IPS-11a (cell line): ENCODE data around the gene PRKCA.
"Not testable (repeated sequence)": the region's sequence is repeated elsewhere in the genome, so short reads cannot be mapped to it uniquely, and the experiment has no call there.

Experiments
- H3K4me3 ChIP-seq: one replicate; pipeline ENCODE4 v1.5.1; 2013; ENCODE audit warnings: low read depth, low read length, control low read depth

Gene PRKCA

GRCh38 chr17:66324381-66325004, 22.1 kb downstream of the PRKCA start:
- not testable (repeated sequence) for H3K4me3 ChIP-seq

DNA sequence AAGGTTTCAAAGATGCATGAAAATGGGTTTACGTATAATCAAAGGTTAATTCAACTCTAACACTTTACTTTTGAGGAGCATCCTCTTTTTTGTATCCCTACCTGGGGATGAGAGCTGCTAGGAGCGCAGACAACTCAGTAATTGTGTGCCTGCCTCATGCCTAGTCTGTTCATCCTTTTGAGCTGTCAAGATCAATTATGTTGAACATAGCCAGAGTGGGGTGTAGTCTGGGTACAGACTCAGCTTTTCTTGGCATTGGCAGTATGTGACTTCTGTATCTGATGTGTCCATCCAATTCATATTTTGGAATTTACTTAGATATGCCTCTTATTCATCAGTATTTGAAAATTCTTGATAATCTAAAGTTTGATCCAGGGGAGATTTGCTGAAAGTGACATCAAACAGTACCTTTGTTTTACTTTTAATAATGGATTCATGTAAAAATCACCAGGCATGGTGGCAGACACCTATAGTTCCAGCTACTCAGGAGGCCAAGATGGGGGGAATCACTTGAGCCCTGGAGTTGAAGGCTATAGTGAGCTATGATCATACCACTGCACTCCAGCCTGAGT, 24.1 kb downstream of the PRKCA start:
- H3K4me3 ChIP-seq, result no peak overlapping the region

GRCh38 chr17:66330646-66331037, 28.2 kb downstream of the PRKCA start:
- no peak overlapping the region for H3K4me3 ChIP-seq

DNA sequence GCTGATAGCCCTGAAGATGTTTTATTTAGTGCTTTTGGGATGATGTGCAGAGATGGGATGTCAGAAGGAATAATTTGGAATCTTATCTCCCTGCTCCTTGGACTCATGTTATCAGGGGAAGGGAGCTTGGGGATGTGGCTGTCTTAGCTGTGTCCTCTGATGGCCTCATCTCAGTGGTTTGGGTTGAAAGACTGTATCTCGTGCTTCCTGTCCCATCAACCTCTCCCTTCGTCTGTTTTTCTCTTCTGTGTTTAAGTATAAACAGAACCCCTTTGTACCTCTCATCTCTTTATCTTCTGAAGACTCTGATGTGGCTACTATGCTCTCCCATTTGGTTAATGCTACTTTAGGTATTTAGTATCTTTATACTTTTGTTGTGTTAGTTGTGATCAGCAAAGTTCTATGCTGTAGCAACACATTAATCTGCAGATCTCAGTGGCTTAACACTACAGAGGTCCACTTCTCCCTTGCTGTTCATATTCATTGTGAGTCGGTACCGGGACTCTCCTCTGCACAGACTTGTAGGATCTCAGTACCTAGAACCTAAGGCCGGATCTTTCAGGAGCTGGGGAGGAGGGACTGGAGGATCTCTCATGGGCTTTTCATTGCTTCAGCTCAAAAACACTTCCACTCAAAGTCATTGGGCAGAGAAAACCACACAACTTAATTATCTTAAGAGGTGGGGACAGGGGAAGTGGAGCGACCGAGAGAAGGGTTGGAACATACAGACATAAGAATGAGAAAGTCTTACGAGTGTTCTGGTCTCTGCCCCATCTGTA, 28.8 kb downstream of the PRKCA start:
- no peak overlapping the region for H3K4me3 ChIP-seq

DNA sequence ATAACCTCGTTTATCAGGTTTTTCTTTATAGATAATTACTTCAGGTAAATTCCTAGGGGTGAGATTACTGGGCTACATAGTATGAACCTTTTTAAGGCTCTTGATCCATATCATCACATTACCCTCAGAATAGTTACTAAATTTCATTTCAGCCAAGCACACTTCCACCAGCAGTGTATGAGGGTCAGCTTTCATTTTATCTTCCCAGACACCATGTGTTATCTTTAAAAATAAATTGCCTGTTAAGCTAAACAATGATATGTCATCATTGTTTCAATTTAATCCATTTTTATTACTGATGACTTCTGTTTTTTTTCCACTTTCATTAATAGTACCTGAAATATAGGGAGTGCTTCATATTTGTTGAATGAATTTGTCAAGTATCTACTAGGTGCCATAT, 33.4 kb downstream of the PRKCA start:
- no peak overlapping the region for H3K4me3 ChIP-seq

- H3K4me3 ChIP-seq, result no peak overlapping the region
Observed at GRCh38 chr17:66337268-66337667, 34.9 kb downstream of the PRKCA start.

- H3K4me3 ChIP-seq, result no peak overlapping the region
Observed at GRCh38 chr17:66337866-66338485, 35.6 kb downstream of the PRKCA start.

- no peak overlapping the region for H3K4me3 ChIP-seq
Observed at GRCh38 chr17:66338937-66339336, 36.5 kb downstream of the PRKCA start.

GRCh38 chr17:66339561-66339960, 37.1 kb downstream of the PRKCA start:
- no peak overlapping the region for H3K4me3 ChIP-seq

GRCh38 chr17:66340720-66341119, 38.3 kb downstream of the PRKCA start:
- H3K4me3 ChIP-seq, result no peak overlapping the region

DNA sequence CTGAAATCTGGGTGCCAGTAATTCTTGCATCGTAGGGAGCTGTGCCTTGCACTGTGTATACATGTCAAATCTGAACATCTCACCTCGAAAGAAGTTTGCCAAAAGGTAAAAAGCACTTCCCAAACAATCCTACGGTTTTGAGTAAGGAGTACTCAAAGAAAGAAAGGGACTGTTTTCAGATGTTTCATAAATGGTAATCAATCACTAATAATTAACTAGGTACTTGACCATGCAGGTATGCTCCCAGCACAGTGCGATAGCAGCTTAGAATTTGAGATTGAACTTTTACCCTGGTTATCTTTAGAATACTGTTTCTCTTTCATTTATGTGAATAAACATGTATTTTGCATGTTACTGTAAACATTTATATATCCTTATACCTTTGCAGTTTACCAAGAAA, 39.0 kb downstream of the PRKCA start:
- no peak overlapping the region for H3K4me3 ChIP-seq

GRCh38 chr17:66342263-66342662, 39.9 kb downstream of the PRKCA start:
- H3K4me3 ChIP-seq, result not testable (repeated sequence)

- H3K4me3 ChIP-seq, result no peak overlapping the region
Observed at GRCh38 chr17:66343531-66344078, 41.2 kb downstream of the PRKCA start.

GRCh38 chr17:66344473-66344872, 42.1 kb downstream of the PRKCA start:
- H3K4me3 ChIP-seq, result no peak overlapping the region

- H3K4me3 ChIP-seq, result no peak overlapping the region
Observed at GRCh38 chr17:66345264-66345663, 42.9 kb downstream of the PRKCA start.

DNA sequence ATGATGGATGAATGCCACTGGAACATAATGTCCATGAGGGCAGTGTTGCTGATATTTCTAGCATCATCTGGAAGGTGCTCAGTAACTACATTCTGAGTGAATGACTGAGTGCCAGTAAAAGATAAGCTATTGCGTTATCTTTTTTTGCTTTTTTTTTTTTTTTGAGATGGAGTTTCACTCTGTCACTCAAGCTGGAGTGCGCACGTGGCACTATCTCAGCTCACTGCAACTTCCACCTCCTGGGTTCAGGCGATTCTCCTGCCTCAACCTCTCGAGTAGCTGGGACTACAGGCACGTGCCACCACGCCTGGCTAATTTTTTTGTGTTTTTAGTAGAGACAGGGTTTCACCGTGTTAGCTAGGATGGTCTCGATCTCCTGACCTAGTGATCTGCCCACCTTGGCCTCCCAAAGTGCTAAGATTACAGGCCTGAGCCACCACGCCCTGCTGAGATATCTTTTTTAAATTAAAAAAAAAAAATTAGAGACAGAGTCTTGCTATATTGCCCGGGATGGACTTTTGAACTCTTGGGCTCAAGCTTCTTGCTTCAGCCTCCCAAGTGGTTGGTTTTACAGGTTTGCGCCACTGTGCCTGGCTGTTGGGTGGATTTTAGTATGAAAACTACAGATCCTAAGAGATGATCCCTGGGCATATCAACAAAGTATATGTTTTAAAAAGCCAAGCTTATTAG, 43.7 kb downstream of the PRKCA start:
- H3K4me3 ChIP-seq, result not testable (repeated sequence)

GRCh38 chr17:66347661-66348514, 45.5 kb downstream of the PRKCA start:
- no peak overlapping the region for H3K4me3 ChIP-seq

DNA sequence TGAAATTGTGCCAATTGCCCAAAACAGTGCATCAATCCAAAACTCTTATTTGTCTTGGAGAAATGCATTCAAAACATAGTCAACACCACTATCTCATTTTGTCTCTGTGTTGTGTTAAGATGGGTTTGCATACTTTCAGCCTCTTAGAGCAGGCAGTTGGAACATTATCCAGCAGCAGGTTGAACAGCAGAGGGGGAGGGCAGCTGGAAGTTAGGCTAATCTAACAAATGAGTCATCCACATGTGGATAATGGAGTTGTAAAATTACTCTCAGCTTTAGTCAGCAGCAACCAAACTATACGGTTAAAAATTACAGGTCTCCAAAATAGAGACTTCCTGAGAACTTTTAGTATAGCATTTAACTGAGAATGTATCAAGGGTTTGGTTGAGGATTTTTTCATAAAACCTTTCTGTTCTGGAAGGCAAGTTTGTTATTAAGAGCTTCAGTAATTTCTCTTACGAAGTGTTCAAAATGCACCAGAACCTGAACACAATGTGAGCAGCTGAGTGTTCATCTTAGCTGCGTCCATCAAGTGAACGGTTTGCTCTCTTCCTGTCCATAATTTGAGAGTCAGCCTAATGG, 46.3 kb downstream of the PRKCA start:
- H3K4me3 ChIP-seq, result no peak overlapping the region

- no peak overlapping the region for H3K4me3 ChIP-seq
Observed at GRCh38 chr17:66349521-66350254, 47.3 kb downstream of the PRKCA start.
